Muscle layer of colon (tissue), 2 donors: ENCODE measurements around the gene ERMAP.

ENCODE experiments used
- H3K27ac ChIP-seq: one replicate; pipeline ENCODE4 v1.7.0; 2013; ENCODE audit warnings: low read depth, mild to moderate bottlenecking, low read length, moderate library complexity
- H3K27me3 ChIP-seq, 2 donors: one replicate each; pipeline ENCODE4 v1.7.0; 2013; ENCODE audit warnings: low read length in 2 of 2, mild to moderate bottlenecking in 2 of 2; ENCODE audit not compliant: insufficient read depth in 2 of 2, control insufficient read depth in 1 of 2
- H3K36me3 ChIP-seq: one replicate; pipeline ENCODE4 v1.7.0; 2013; ENCODE audit warnings: mild to moderate bottlenecking, low read length; ENCODE audit not compliant: insufficient read depth
- H3K4me1 ChIP-seq: one replicate; pipeline ENCODE4 v1.7.0; 2013; ENCODE audit warnings: mild to moderate bottlenecking, low read length; ENCODE audit not compliant: insufficient read depth
- H3K4me3 ChIP-seq, 2 donors: one replicate each; pipeline ENCODE4 v1.7.0; 2013; ENCODE audit warnings: low read length in 2 of 2, low read depth in 1 of 2, mild to moderate bottlenecking in 1 of 2, moderate library complexity in 1 of 2
- H3K9ac ChIP-seq: one replicate; pipeline ENCODE4 v1.7.0; 2013; ENCODE audit warnings: low read length
- H3K9me3 ChIP-seq: one replicate; pipeline ENCODE4 v1.7.0; 2013; ENCODE audit warnings: mild to moderate bottlenecking, low read length
- donor health status: abdominal sarcoma.
- donor health status: Adenocarcinoma of cecum.

The ERMAP gene

DNA sequence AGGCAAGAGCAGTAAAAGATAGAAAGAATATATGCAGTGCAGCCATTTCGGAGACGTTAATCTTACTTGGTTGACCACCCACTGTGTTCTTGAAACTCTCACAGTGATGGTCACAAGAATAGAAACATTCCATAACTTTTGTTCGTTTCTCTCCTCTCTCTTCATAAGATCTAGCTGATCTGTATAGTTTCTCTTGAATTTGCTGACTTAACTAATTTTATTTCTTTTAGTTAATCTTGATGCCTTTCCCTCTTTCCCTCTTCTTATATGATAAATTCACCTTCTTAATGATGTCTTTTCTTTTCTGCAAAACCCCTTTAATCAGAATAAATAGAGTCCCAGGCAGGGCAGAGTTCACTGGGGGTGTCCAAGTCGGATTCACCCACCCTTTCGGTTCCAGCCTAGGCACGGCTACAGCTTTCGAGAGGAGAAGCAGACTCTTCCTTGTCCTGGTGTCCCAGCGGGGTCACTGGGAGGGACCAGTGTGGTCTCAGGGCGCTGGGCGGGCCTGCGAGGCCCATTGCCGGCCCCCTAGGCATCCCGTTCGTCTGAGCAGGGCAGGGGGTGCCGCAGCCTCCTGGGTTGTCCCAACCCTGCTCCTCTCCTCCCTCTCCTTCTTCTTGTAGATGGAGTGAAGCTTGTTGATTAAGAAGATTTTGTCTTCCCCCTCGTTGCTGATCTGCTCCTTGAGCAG is 69.3 kb downstream of the ERMAP start:
- Histone ChIP-seq H3K4me1 (no peaks in the 10 kb centered on the region), H3K9ac (no peak overlapping the region), H3K27me3 (no peaks in the 10 kb centered on the region), H3K9me3 (no peaks in the 10 kb centered on the region), H3K4me3 (no peak overlapping the region), H3K36me3 (no peaks in the 10 kb centered on the region), H3K27ac (no peak overlapping the region)

DNA sequence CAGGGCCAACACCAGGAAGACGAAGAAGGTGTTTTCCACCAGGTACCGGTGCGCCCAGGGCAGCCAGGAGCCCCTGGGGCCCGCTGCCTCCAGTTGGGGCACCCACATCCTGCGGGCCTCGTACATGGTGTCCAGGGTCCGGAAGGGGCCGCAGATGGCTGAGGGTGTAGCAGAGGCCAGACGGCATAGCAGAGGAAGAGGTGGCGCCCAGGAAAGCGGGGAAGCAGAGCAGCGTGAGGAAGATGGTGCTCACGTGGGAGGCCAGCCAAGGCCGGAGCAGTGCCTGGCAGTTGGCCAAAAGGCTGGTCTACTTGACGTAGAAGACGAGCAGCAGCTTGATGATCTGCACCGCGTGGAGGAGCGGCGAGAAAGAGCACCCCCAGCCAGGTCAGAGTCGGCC is 69.9 kb downstream of the ERMAP start:
- no peak overlapping the region for H3K27ac ChIP-seq
- no peaks in the 10 kb centered on the region for H3K9me3 ChIP-seq
- no peak overlapping the region for H3K9ac ChIP-seq
- H3K27me3 ChIP-seq = no peaks in the 10 kb centered on the region
- no peak overlapping the region for H3K4me3 ChIP-seq
- H3K4me1 ChIP-seq = no peaks in the 10 kb centered on the region
- no peaks in the 10 kb centered on the region for H3K36me3 ChIP-seq

DNA sequence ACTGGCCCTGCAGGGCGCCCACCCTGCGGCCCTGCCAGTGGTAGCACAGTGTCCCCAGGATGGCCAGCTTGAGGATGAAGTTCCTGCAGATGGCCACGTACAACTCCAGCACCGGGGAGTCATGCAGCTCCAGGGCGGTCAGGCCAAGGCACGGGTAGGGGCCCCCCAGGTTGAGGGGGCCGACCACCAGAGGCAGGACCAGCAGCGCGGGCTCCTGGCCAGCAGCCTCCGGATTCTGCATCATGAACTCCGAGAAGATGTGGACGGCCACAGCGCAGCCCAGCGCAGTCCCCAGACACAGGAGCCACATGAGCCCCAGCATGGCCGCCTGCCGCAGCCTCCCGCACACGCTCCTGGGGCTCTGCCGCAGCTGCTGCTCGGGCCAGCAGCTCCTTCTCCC is 70.4 kb downstream of the ERMAP start:
- Histone ChIP-seq H3K36me3 (no peaks in the 10 kb centered on the region), H3K27me3 (no peaks in the 10 kb centered on the region), H3K9ac (no peak overlapping the region), H3K4me3 (no peak overlapping the region), H3K4me1 (no peaks in the 10 kb centered on the region), H3K27ac (no peak overlapping the region), H3K9me3 (no peaks in the 10 kb centered on the region)

DNA sequence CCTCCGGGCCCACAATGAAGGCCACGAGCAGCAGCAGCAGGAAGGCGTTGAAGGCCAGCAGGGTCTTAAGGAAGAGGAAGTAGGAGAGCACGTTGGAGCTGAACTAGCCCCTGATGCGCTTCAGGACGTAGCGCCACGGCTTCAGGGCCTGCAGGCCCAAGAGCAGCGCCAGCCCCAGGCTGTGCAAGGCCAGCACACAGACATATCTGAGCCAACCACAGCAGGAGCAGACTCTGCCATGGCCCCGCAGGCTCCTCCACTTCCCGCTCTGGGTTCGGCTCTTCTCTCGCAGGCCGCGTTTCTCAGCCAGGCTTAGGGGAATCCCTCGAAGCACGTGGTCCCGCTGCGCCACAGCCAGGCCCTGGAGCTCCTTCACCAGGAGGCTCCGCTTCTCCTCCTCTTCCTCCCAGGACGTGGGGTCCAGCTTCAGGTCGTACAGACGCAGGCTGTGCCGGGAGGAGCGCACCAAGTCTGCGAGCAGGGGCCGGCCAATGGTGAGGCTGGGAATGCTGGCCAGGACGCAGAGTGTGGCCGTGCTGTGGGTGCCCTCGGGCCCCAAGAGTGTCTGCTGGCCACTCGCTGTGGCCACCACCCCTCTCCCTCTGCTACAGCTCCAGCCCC is 71.2 kb downstream of the ERMAP start:
- Histone ChIP-seq H3K27ac (no peak overlapping the region), H3K36me3 (no peaks in the 10 kb centered on the region), H3K4me3 (no peak overlapping the region), H3K9ac (no peak overlapping the region), H3K9me3 (no peaks in the 10 kb centered on the region), H3K4me1 (no peaks in the 10 kb centered on the region), H3K27me3 (no peaks in the 10 kb centered on the region)

DNA sequence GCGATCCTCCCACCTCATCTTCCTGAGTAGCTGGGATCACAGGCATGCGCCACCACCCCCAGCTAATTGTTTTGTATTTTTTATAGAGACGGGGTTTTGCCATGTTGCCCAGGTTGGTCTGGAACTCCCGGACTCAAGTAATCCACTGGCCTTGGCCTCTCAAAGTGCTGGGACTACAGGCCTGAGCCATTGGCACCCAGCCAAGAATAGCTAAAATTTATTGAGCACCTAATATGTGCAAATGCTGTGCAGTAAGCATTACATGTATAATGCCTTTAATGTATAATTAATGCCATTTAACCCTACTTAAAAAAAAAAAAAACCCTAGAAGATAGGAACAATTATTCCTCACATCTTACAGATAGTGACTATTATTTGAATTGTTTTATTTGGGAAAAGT is 72.3 kb downstream of the ERMAP start:
- Histone ChIP-seq H3K4me3 (no peak overlapping the region), H3K9me3 (no peaks in the 10 kb centered on the region), H3K4me1 (no peaks in the 10 kb centered on the region), H3K36me3 (no peaks in the 10 kb centered on the region), H3K9ac (no peak overlapping the region), H3K27me3 (no peaks in the 10 kb centered on the region), H3K27ac (no peak overlapping the region)

DNA sequence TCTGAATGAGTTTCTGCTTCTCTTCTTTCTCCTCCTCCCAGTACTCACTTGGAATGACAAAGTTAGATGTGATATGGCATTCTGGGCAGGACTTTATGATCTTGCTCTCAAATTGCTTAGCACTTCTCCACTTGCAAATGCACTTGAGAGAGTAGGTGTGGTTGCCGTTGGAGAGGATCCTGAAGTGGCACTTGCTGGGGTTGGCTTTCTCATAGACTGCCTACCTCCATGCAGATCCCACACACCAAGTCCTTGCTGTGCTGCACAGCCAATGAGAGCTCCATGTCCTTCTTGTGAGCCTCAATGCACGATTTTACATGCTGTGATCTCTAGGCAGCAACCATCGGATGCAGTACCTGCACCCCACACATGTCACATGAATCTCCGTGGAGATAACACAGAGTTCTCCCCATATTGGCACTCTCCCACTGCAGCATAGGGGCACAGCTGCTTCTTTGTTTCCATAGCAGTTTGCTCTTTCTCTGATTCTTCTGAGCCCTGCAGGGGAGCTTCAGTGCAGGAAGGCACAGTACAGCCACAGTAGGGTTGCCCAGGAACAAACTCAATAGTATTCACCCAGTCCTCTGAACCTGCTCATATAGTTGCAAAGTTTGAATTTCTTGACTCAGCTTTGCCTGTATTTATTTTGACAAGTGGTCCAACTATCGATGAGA is 74.7 kb downstream of the ERMAP start:
- H3K27ac ChIP-seq = no peak overlapping the region
- no peaks in the 10 kb centered on the region for H3K36me3 ChIP-seq
- no peaks in the 10 kb centered on the region for H3K27me3 ChIP-seq
- H3K9ac ChIP-seq = no peak overlapping the region
- H3K4me1 ChIP-seq = no peaks in the 10 kb centered on the region
- no peaks in the 10 kb centered on the region for H3K9me3 ChIP-seq
- no peak overlapping the region for H3K4me3 ChIP-seq
